Ovary (tissue), 3 donors: ENCODE measurements around the gene WASF3.

ENCODE experiments used
- CTCF ChIP-seq, 3 donors: fragments of 450-650 bp in 2 of 3; fragments of 200-600 bp in 1 of 3; IDR thresholded peaks; one replicate each; pipeline versions ENCODE4 v1.5.1 to v1.8.0; 2016 to 2022; ENCODE audit warnings: antibody characterized with exemption in 3 of 3, mild to moderate bottlenecking in 1 of 3
- EP300 ChIP-seq: sonication (generic); formaldehyde crosslinking; IDR thresholded peaks from one replicate; pipeline ENCODE4 v1.6.1; 2017; ENCODE audit warnings: antibody characterized with exemption
- donor health status: DM: no; HTN: no; CAD: no.

- TF ChIP-seq CTCF (IDR thresholded peaks at IDR 0.05) (no peak), EP300 (no peak)
Observed at GRCh38 chr13:26584713-26585112, 27.2 kb downstream of the WASF3 start.
